HepG2 (cell line): ENCODE results near the gene SLC16A3. TPM values are rescaled to one million over a fixed set of nuclear protein-coding genes. Genes with fewer than 3 reads are reported as not detected.

Experiments
- CENPT ChIP-seq: sonication (generic); formaldehyde crosslinking; IDR thresholded peaks from 2 replicates; pipeline ENCODE4 v1.8.0; 2022; ENCODE audit warnings: low read depth, mild to moderate bottlenecking, moderate library complexity, missing genetic modification reagents
- CREB1 ChIP-seq, 2 experiments: fragments of 450-650 bp in 1 of 2; IDR thresholded peaks; 2 replicates each; pipeline ENCODE4 v1.6.1; 2016 to 2017; ENCODE audit warnings: control low read depth in 1 of 2, mild to moderate bottlenecking in 1 of 2, missing compliant biosample characterization in 1 of 2, missing genetic modification characterization in 1 of 2
- DBP ChIP-seq: sonication (generic); formaldehyde crosslinking; IDR thresholded peaks from 2 replicates; pipeline ENCODE4 v1.4.0; 2020; ENCODE audit warnings: missing genetic modification reagents; ENCODE audit errors: not compliant biosample characterization
- ELF1 ChIP-seq: sonication (generic); formaldehyde crosslinking; IDR thresholded peaks from 2 replicates; pipeline ENCODE4 v1.4.0; 2020; ENCODE audit warnings: missing genetic modification reagents
- ETV6 ChIP-seq: sonication (generic); formaldehyde crosslinking; conservative IDR thresholded peaks from 2 replicates; pipeline ENCODE4 v1.4.0; 2020; ENCODE audit warnings: missing genetic modification reagents
- GLI4 ChIP-seq: sonication (generic); formaldehyde crosslinking; IDR thresholded peaks from 2 replicates; pipeline ENCODE4 v1.5.1; 2020; ENCODE audit warnings: missing genetic modification reagents, mild to moderate bottlenecking, moderate library complexity, borderline replicate concordance
- HNF1B ChIP-seq: sonication (generic); formaldehyde crosslinking; IDR thresholded peaks from 2 replicates; pipeline ENCODE4 v1.5.1; 2020; ENCODE audit warnings: mild to moderate bottlenecking, moderate library complexity, missing genetic modification reagents
- HNRNPL ChIP-seq: fragments of 200-400 bp; formaldehyde crosslinking; IDR thresholded peaks from 2 replicates; pipeline ENCODE4 v1.6.1; 2017; ENCODE audit warnings: mild to moderate bottlenecking, low read depth, low read length
- KAT8 ChIP-seq: IDR thresholded peaks from 2 replicates; pipeline ENCODE4 v1.6.1; 2016; ENCODE audit warnings: missing genetic modification reagents, missing compliant biosample characterization
- NFKBIZ ChIP-seq: IDR thresholded peaks from 2 replicates; pipeline ENCODE4 v1.6.1; 2018; ENCODE audit warnings: missing genetic modification reagents, missing compliant biosample characterization
- RARA ChIP-seq: IDR thresholded peaks from 2 replicates; pipeline ENCODE4 v1.6.1; 2016; ENCODE audit warnings: missing genetic modification reagents, missing compliant biosample characterization
- TAF1 ChIP-seq: sonication (generic); formaldehyde crosslinking; IDR thresholded peaks from 2 replicates; pipeline ENCODE4 v1.4.0; 2020; ENCODE audit warnings: missing genetic modification reagents
- THAP9 ChIP-seq: sonication (generic); formaldehyde crosslinking; IDR thresholded peaks from 2 replicates; pipeline ENCODE4; 2020; ENCODE audit warnings: missing genetic modification reagents, mild to moderate bottlenecking, borderline replicate concordance
- YY1 ChIP-seq: IDR thresholded peaks from 2 replicates; pipeline ENCODE4 v1.6.1; 2011; ENCODE audit warnings: low read length, low read depth, moderate library complexity, mild to moderate bottlenecking; ENCODE audit not compliant: insufficient read depth, insufficient replicate concordance
- ZBTB33 ChIP-seq: sonication (generic); formaldehyde crosslinking; IDR thresholded peaks from 2 replicates; pipeline ENCODE4 v1.4.0; 2020; ENCODE audit warnings: missing genetic modification reagents
- ZGPAT ChIP-seq: IDR thresholded peaks from 2 replicates; pipeline ENCODE4 v1.6.1; 2016; ENCODE audit warnings: mild to moderate bottlenecking
- ZNF207 ChIP-seq: fragments of 450-650 bp; IDR thresholded peaks from 2 replicates; pipeline ENCODE4 v1.6.1; 2016; ENCODE audit warnings: antibody characterized with exemption, borderline replicate concordance
- ZNF337 ChIP-seq: sonication (generic); formaldehyde crosslinking; IDR thresholded peaks from 2 replicates; pipeline ENCODE4 v1.5.1; 2020; ENCODE audit warnings: missing genetic modification reagents, low read depth, mild to moderate bottlenecking, borderline replicate concordance
- ZNF44 ChIP-seq: sonication (generic); formaldehyde crosslinking; IDR thresholded peaks from 2 replicates; pipeline ENCODE4 v1.5.1; 2020; ENCODE audit warnings: mild to moderate bottlenecking, missing genetic modification reagents
- ZNF629 ChIP-seq: sonication (generic); formaldehyde crosslinking; conservative IDR thresholded peaks from 2 replicates; pipeline ENCODE4 v1.5.0; 2020; ENCODE audit warnings: missing genetic modification reagents
- polyA plus RNA-seq, 8 experiments: library from polyadenylated mRNA; depleted of rRNA in 3 of 8; stranded (reverse) in 7 of 8; unstranded in 1 of 8; fragments of >200 nt; fragmentation: Illumina TruSeq in 4 of 8; extraction: Trizol in 4 of 8; gene quantifications; 2 replicates each; pipeline versions ENCODE4 v1.2.1 to v1.2.3, GENCODE V29; 2011 to 2016; ENCODE audit warnings: low read depth in 4 of 8, missing spikeins in 1 of 8, mixed read lengths in 1 of 8; ENCODE audit not compliant: insufficient read depth in 1 of 8
- total RNA-seq, 5 experiments: library from RNA; depleted of rRNA; stranded (reverse); fragments of >200 nt; fragmentation: Illumina TruSeq; extraction: Trizol; gene quantifications; 2 replicates each; pipeline ENCODE4 v1.2.3, GENCODE V29; 2016; ENCODE audit warnings: low read depth in 1 of 5

SLC16A3 gene
- total and polyA plus RNA-seq, 2 of the 13 experiments (the other 11 are each of a cell fraction or from before 2014, with no cell fraction given) = 242 to 349 TPM

- peak; percentile 82 for TF ChIP-seq ZBTB33
- TF ChIP-seq DBP = no peak
- peak; percentile 28; the same call in 1 of the 2 replicates for TF ChIP-seq TAF1 (CRISPR knock-in tag)
- TF ChIP-seq ELF1 (CRISPR knock-in tag) = peak; percentile 99
- peak; percentile 81; the same call in 1 of the 2 replicates for TF ChIP-seq ZNF337
- TF ChIP-seq GLI4 (CRISPR knock-in tag) = no peak
- peak; percentile 70 for TF ChIP-seq YY1
- 0 out of 2 replicates have a peak, but pooled peaks have one; percentile 19 for TF ChIP-seq RARA (CRISPR knock-in tag)
- peak; percentile 66; the same call in 1 of the 2 replicates for TF ChIP-seq THAP9 (CRISPR knock-in tag)
- peak; percentile 88 for TF ChIP-seq HNF1B
- peak; percentile 95 for TF ChIP-seq KAT8
- 0 out of 2 replicates have a peak, but pooled peaks have one; percentile 13 for TF ChIP-seq ETV6 (CRISPR knock-in tag)
- TF ChIP-seq ZNF207 = no peak
- peak; percentile 75 for TF ChIP-seq CREB1 (IDR thresholded peaks at IDR 0.05)
- TF ChIP-seq CREB1 (CRISPR knock-in tag; IDR thresholded peaks at IDR 0.05) = no peak
- peak; percentile 86 for TF ChIP-seq ZGPAT
- TF ChIP-seq ZNF44 (CRISPR knock-in tag) = no peak
- 0 out of 2 replicates have a peak, but pooled peaks have one; percentile 46 for TF ChIP-seq CENPT (CRISPR knock-in tag)
- TF ChIP-seq NFKBIZ = 0 out of 2 replicates have a peak, but pooled peaks have one; percentile 38
- TF ChIP-seq ZNF629 = no peak
- 0 out of 2 replicates have a peak, but pooled peaks have one; percentile 29 for TF ChIP-seq HNRNPL
Observed at GRCh38 chr17:82205720-82206508, 22.9 kb upstream of the SLC16A3 start (continued).
